IMR-90 (cell line): ENCODE data around the gene STING1. TPM values are rescaled to one million over a fixed set of nuclear protein-coding genes. Genes with fewer than 3 reads are reported as not detected.

ENCODE experiments used
- ATAC-seq: fragments of 200-7000 bp; cut with Tn5 transposase; 2 replicates; pipeline ENCODE4 v1.9.1; 2020; ENCODE audit warnings: low read depth, mild to moderate bottlenecking, moderate library complexity
- BruUV-seq: library from RNA; stranded (reverse); fragments of 400-500 nt; replicated peaks from 2 replicates; lab custom pipeline; 2021; lab: Mats Ljungman, UMichigan
- CTCF ChIA-PET: fragments of 300-600 bp; formaldehyde crosslinking; extraction: SDS; loops from one replicate; lab custom pipeline; 2021; ENCODE audit warnings: antibody characterized with exemption; lab: Yijun Ruan, JAX
- POLR2A ChIA-PET: fragments of 300-600 bp; sonication (Branson Sonifier 250); formaldehyde crosslinking; loops from one replicate; lab custom pipeline; 2022; ENCODE audit warnings: antibody characterized with exemption; ENCODE audit not compliant: unreplicated experiment; lab: Charles Lee
- DNase-seq: peaks from one replicate; pipeline ENCODE4 v3.0.0; 2013
- H2AFZ ChIP-seq: replicated peaks from 2 replicates; pipeline ENCODE3; 2013; ENCODE audit warnings: low read length, mild to moderate bottlenecking; ENCODE audit not compliant: poor library complexity
- H2AK5ac ChIP-seq: 2 replicates; pipeline ENCODE4 v1.6.1; 2013; ENCODE audit warnings: low read depth, low read length, inconsistent platforms
- H2AK9ac ChIP-seq: replicated peaks from 2 replicates; pipeline ENCODE3; 2013; ENCODE audit warnings: mild to moderate bottlenecking, low read depth, low read length, moderate library complexity; ENCODE audit not compliant: poor library complexity
- H2BK120ac ChIP-seq: 2 replicates; pipeline ENCODE4 v1.6.1; 2013; ENCODE audit warnings: low read depth, low read length, inconsistent platforms
- H2BK15ac ChIP-seq: 3 replicates; pipeline ENCODE4 v1.6.1; 2013; ENCODE audit warnings: low read depth, low read length, inconsistent platforms
- H2BK20ac ChIP-seq: 2 replicates; pipeline ENCODE4 v1.6.1; 2013; ENCODE audit warnings: low read depth, mild to moderate bottlenecking, inconsistent platforms, low read length, moderate library complexity
- H2BK5ac ChIP-seq: 2 replicates; pipeline ENCODE4 v1.6.1; 2013; ENCODE audit warnings: mild to moderate bottlenecking, low read depth, low read length, inconsistent platforms; ENCODE audit not compliant: poor library complexity, severe bottlenecking
- H3K14ac ChIP-seq: replicated peaks from 2 replicates; pipeline ENCODE4 v1.6.1; 2013; ENCODE audit warnings: low read depth, low read length, inconsistent platforms
- H3K18ac ChIP-seq: 2 replicates; pipeline ENCODE4 v1.6.1; 2013; ENCODE audit warnings: low read depth, low read length, control low read depth
- H3K23ac ChIP-seq: 2 replicates; pipeline ENCODE4 v1.6.1; 2013; ENCODE audit warnings: low read depth, low read length, inconsistent platforms
- H3K27ac ChIP-seq: 2 replicates; pipeline ENCODE4 v1.5.1; 2013; ENCODE audit warnings: mild to moderate bottlenecking, control low read depth, low read length; ENCODE audit not compliant: insufficient read depth
- H3K27me3 ChIP-seq: 2 replicates; pipeline ENCODE4 v1.6.1; 2013; ENCODE audit warnings: low read length; ENCODE audit not compliant: control insufficient read depth, insufficient read depth
- H3K36me3 ChIP-seq: 2 replicates; pipeline ENCODE4 v1.6.1; 2013; ENCODE audit warnings: low read length, mixed read lengths; ENCODE audit not compliant: control insufficient read depth, insufficient read depth
- H3K4ac ChIP-seq: 2 replicates; pipeline ENCODE4 v1.6.1; 2013; ENCODE audit warnings: low read depth, low read length, inconsistent platforms
- H3K4me1 ChIP-seq: 2 replicates; pipeline ENCODE4 v1.6.1; 2013; ENCODE audit warnings: low read length, mixed read lengths; ENCODE audit not compliant: control insufficient read depth, insufficient read depth
- H3K4me2 ChIP-seq: 2 replicates; pipeline ENCODE4 v1.6.1; 2013; ENCODE audit warnings: low read depth, mild to moderate bottlenecking, control low read depth, low read length, moderate library complexity
- H3K4me3 ChIP-seq: 2 replicates; pipeline ENCODE4 v1.5.1; 2013; ENCODE audit warnings: low read depth, mild to moderate bottlenecking, control low read depth, low read length, moderate library complexity; ENCODE audit not compliant: insufficient read depth
- H3K56ac ChIP-seq: 2 replicates; pipeline ENCODE4 v1.6.1; 2013; ENCODE audit warnings: low read length, inconsistent platforms; ENCODE audit not compliant: insufficient read depth; ENCODE audit errors: extremely low read depth
- H3K79me1 ChIP-seq, 2 experiments: 2 replicates each; pipeline ENCODE4 v1.6.1; 2013; ENCODE audit warnings: low read length in 2 of 2, inconsistent platforms in 1 of 2, low read depth in 1 of 2
- H3K9ac ChIP-seq: 2 replicates; pipeline ENCODE4 v1.6.1; 2013; ENCODE audit warnings: low read depth, low read length, control low read depth
- H3K9me1 ChIP-seq: 2 replicates; pipeline ENCODE4 v1.6.1; 2013; ENCODE audit warnings: low read length, inconsistent platforms; ENCODE audit not compliant: insufficient read depth
- H3K9me3 ChIP-seq: 2 replicates; pipeline ENCODE4 v1.6.1; 2013; ENCODE audit warnings: low read length; ENCODE audit not compliant: control insufficient read depth, insufficient read depth
- H4K20me1 ChIP-seq: 2 replicates; pipeline ENCODE4 v1.6.1; 2013; ENCODE audit warnings: low read length, inconsistent platforms; ENCODE audit not compliant: insufficient read depth
- H4K5ac ChIP-seq: 2 replicates; pipeline ENCODE4 v1.6.1; 2013; ENCODE audit warnings: mild to moderate bottlenecking, low read depth, low read length, control low read depth
- H4K8ac ChIP-seq, 2 experiments: 2 replicates each; pipeline ENCODE4 v1.6.1; 2013; ENCODE audit warnings: low read depth in 2 of 2, low read length in 2 of 2, control low read depth in 1 of 2, inconsistent platforms in 1 of 2
- H4K91ac ChIP-seq: 2 replicates; pipeline ENCODE4 v1.6.1; 2013; ENCODE audit warnings: low read depth, low read length, inconsistent platforms; ENCODE audit not compliant: insufficient read depth
- MAFK ChIP-seq: IDR thresholded peaks from 2 replicates; pipeline ENCODE4 v1.6.1; 2012; ENCODE audit warnings: low read depth, low read length, improper control_type of control experiment
- WGBS, 2 experiments: methylation state at CpG; one replicate each; pipeline versions ENCODE4 v1.1.5 to v1.1.7; 2013; ENCODE audit warnings: missing lambda C conversion rate in 2 of 2; ENCODE audit not compliant: insufficient read length in 1 of 2; ENCODE audit errors: extremely low coverage in 2 of 2; 5-methylcytosine and 5-hydroxymethylcytosine counted together
- dilution Hi-C: fragments of 300-500 bp; cut with HindIII; formaldehyde crosslinking; loops from one replicate; pipeline ENCODE4 v1.14.3; 2018; ENCODE audit warnings: low sequenced_read_pairs; ENCODE audit not compliant: unreplicated experiment
- in situ Hi-C: fragments of 300-500 bp; cut with MboI; formaldehyde crosslinking; loops from 3 replicates; pipeline ENCODE4 v1.14.3; 2019; ENCODE audit warnings: low sequenced_read_pairs, inconsistent platforms, mixed read lengths
- intact Hi-C: fragments of 100-400 bp; cut with micrococcal nuclease; formaldehyde crosslinking; loops from 2 replicates; pipeline ENCODE4 v1.10.0; 2022
- polyA plus RNA-seq, 3 experiments: library from polyadenylated mRNA; depleted of rRNA; stranded (reverse); fragments of >200 nt; gene quantifications; 2 replicates each; pipeline ENCODE4 v1.2.3, GENCODE V29; 2012; ENCODE audit warnings: low replicate concordance in 1 of 3
- total RNA-seq: library from RNA; depleted of rRNA; stranded (reverse); fragments of >200 nt; gene quantifications from 2 replicates; pipeline ENCODE4 v1.2.3, GENCODE V29; 2012
- TF ChIP-seq, protein P1 (sequence below): conservative IDR thresholded peaks from 2 replicates; pipeline ENCODE4 v1.5.1; 2012; ENCODE audit warnings: mild to moderate bottlenecking, low read depth, low read length, improper control_type of control experiment

Gene STING1
- total and polyA plus RNA-seq, 2 of the 4 experiments (the other 2 are of a cell fraction) = 18.6 to 63.5 TPM

DNA sequence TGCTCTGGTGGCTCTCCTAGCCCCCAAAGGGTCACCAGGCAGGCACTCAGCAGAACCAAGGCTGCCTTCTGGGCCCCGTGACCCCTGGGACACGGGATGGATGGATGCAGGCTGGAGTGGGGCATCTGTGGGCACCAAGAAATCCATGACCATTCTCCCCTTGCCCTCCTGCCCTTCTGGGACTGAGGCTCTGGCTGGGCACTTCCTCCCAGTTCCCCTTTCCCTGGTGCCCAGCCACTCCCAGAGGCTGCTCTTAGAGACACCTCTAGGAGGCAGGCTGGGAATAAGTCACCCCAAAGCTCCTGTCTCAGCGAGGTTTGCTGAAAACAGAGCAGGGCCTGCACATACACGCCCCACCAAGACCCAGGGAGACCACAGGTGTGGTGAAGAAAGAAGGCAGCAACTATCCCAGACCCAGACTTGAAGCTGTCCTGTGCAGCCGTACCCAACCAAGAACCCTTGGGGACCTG, 943 bp downstream of the STING1 start:
- Histone ChIP-seq H2AK9ac (peak overlapping the region; percentile 98), H2BK5ac (peak overlapping the region; percentile 97), H3K4me1 (peaks cover 14% of the 10 kb centered on the region), H3K14ac (peak overlapping the region; percentile 93), H4K91ac (peak overlapping the region; percentile 99), H3K23ac (peak overlapping the region; percentile 69), H3K18ac (peak overlapping the region; percentile 58), H2AFZ (peak overlapping the region; percentile 87), H2AK5ac (peak overlapping the region; percentile 94), H4K8ac (peak overlapping the region; percentile 70 to 98), H3K56ac (peak overlapping the region; percentile 88), H3K4ac (peak overlapping the region; percentile 99), H3K79me1 (peaks cover 15 to 34% of the 10 kb centered on the region in 2 experiments), H3K9me3 (no peaks in the 10 kb centered on the region), H3K4me3 (peak overlapping the region; percentile 36), H3K4me2 (peak overlapping the region; percentile 80), H3K9ac (peak overlapping the region; percentile 81), H3K36me3 (peaks cover 11% of the 10 kb centered on the region), H3K27ac (peak overlapping the region; percentile 95), H3K9me1 (peaks cover 10% of the 10 kb centered on the region), H4K20me1 (no peaks in the 10 kb centered on the region; the same call in 1 of the 2 replicates), H2BK20ac (peak overlapping the region; percentile 76), H4K5ac (peak overlapping the region; percentile 84), H2BK15ac (peak overlapping the region; percentile 46; the same call in 2 of the 3 replicates), H3K27me3 (no peaks in the 10 kb centered on the region), H2BK120ac (peak overlapping the region; percentile 97)
- ChIA-PET CTCF (interaction anchor here (0.7 to 1.1 kb wide), 4 partner anchors 24 to 59 kb away, joined by 3 to 4 read pairs (median 3); no protein-coding TSS in a partner anchor), POLR2A (no interaction called here)
- peak; percentile 34 for DNase-seq
- WGBS, 2 experiments = no CpG with 5 or more reads among the region's 5 CpGs
- no TSS peak for BruUV-seq
- intact Hi-C loops = no loop called here
- TF ChIP-seq, protein P1, sequence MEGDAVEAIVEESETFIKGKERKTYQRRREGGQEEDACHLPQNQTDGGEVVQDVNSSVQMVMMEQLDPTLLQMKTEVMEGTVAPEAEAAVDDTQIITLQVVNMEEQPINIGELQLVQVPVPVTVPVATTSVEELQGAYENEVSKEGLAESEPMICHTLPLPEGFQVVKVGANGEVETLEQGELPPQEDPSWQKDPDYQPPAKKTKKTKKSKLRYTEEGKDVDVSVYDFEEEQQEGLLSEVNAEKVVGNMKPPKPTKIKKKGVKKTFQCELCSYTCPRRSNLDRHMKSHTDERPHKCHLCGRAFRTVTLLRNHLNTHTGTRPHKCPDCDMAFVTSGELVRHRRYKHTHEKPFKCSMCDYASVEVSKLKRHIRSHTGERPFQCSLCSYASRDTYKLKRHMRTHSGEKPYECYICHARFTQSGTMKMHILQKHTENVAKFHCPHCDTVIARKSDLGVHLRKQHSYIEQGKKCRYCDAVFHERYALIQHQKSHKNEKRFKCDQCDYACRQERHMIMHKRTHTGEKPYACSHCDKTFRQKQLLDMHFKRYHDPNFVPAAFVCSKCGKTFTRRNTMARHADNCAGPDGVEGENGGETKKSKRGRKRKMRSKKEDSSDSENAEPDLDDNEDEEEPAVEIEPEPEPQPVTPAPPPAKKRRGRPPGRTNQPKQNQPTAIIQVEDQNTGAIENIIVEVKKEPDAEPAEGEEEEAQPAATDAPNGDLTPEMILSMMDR = 0 out of 2 replicates have a peak, but pooled peaks have one; percentile 20
- TF ChIP-seq MAFK = no peak
- peak; percentile 58 for ATAC-seq
- in situ Hi-C loops = no loop called here
- dilution Hi-C loops = no loop called here
